Endometrium (tissue), 2 donors: ENCODE results near the gene NAV3.

Experiments used
- FAIRE-seq: peaks from 2 replicates; lab custom pipeline; 2012; peaks lifted over from hg19 to GRCh38; lab: Jason Lieb, UNC
- donor health status: control.
- donor health status: control.

NAV3 gene

DNA sequence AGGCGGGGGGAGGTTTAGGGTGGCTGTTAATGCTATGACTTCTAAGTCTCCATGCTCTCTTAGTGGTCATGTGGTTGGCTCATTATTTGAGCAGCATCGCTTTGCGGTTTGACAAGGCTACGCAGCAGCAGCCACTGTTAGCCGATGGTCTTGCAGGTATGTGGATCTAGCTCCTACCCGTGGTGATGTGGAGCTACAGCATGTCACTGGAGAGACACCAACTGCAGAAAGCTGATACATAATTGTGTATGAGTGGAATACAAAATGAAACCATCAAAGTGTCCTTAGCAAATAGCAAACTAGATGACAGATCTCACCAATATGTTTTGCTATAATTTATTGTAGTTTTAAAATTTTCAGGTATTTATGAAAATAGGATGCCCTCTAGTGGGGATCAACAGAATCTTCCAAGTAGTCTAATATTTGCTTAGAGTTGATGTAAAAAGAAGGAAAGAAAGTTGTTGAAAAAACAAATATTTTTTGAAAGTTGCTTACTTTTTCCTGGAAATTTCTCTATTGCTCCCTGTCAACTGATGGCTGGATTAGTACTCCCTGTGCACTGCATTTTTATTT is 94.9 kb downstream of the NAV3 start:
- peak; percentile 82 for FAIRE-seq

DNA sequence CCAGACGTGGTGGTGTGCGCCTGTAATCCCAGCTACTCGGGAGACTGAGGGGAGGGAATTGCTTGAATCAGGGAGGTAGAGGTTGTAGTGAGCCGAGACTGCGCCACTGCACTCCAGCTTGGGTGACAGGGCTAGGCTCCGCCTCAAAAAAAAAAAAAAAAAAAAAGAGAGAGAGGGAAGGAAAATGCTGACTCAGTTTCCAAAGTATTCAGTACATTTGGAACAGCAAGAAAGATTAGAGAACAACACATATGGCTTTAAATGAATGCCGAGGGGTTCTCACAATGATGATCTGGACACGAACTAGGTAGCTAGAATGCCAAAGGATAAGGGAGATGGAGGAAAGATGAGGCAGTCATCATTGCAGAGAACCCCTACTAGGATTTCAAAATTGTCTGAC is 97.4 kb downstream of the NAV3 start:
- no peak for FAIRE-seq

DNA sequence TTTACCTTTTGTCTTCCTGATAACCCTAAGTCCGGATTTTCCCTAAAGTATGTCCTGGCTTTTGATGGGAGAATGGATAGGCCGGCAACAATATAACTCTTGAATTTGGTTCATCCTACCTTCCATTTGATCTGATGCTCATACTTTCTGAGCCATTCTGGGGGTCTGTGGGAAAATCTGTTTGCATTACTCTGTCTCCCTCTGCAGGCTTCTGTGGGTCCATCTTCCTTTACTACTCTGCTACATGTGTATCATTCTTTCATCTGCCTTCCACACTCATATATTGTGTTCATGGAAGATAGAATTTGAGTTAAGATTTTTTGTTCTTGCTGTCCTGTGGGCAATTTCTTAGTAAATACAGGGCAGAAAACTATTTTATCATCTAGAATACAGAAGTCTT is 101.5 kb downstream of the NAV3 start:
- FAIRE-seq: no peak

DNA sequence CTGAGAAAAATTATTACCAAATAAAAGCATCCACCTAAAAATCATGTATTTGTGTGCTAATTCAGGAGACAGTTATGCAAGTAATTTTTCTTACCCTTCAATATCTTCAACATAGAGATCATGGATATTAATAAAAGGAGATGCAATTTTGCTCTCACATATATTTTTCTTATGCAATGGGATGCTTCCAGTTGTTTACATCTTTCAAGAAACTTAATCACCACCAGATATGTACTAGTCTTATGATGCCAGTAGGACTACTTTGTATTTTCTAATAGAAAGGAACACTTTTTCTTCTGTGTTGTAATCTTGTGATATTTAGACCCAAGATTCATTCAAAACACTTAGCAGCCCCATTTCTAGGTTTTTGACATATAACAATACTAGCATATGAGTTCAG is 107.6 kb downstream of the NAV3 start:
- FAIRE-seq: no peak

DNA sequence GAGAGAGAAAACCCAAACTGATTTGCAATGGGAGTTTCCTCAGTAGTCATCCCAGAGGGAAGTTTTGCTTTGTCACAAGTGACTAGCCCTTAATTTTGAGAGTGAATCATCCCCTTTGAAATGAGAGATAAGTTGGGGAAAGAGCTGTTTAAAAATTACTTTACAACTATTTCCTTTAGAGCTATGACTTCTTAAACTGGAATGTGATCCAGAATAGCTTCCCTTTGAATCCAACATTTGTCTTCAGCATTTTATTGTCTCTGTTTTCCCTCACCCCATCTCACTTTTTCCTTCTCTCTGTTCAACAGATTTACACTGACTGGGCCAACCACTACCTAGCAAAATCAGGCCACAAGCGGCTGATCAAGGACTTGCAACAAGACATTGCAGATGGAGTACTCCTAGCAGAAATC is 109.3 kb downstream of the NAV3 start:
- FAIRE-seq: peak; percentile 90

DNA sequence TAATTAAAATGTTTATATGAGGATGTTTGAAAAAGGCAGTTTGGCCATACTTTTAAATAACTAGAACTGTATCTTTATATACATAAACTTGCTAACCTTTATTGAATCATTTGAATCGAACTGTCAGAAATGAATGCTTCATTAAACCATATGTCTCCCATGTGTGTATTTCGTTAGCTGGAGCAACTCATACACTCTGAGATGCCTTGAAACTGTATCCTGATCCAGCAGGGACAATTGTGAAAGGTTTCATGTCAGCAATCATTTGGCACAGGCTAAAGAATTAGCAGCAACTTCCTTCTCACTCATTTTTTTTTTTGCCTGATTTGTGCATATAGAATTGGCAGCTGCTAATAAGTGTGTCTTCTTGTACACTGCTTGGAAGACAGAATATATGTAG is 109.9 kb downstream of the NAV3 start:
- no peak for FAIRE-seq

DNA sequence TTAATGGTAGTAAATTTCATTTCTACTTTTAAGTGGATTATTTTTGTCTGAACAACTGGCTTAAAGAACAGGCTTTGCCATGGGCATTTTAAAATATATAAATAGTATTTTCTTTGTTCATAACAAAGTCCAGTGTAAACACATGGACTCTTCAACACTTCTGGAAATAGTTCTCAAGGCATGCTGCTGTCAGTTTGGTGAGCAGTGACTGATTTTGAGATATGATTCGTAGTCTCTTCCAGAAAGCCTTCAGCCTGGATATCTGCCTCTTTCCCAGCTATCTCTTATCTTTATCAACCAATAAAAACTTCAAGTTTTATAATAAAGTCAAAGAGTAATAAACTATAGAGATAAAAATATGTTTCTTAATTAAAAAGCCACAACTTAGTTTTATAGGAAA is 110.7 kb downstream of the NAV3 start:
- FAIRE-seq: peak; percentile 77

DNA sequence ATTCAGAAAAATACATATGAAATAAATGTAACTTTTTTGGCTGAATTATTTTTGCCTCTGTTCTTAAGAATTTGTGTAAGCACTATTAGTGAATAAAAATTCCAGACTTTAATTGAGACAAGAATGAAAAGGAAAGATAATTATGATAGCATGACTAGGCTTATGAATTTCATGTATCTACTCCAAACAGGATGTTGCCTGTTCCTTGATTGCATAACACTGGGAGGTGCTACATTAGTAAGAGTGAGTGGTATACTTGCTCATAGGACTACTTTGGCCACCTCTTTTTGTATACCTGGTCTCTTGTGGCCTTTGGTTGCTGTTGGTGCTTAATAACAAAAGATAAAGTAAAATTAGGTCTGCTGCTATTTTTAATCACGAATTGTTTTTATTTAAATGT is 112.8 kb downstream of the NAV3 start:
- FAIRE-seq: peak; percentile 26

DNA sequence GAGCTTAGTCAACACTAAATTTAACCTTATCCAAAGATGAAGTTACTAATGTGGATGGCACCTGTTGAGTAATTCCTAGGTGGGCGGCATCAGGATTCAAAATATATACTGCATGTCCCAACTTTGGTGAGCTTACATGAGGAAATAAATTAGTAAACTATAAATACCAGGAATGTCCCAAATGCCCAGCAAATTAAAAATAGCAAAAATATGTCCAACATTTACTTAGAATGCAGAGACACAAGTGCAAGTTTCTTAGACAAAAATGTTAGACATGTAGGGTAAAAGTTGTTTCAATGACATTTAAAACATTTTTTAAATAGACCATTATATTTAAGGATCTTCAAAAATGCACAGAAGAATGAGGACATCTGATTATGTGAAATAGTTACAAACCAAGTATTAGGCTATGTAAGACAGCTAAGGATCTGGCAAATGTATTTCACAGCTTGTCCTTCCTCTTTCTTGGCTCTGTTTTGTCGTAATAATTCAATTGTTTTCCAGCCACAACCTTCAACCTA is 115.9 kb downstream of the NAV3 start:
- FAIRE-seq: no peak

DNA sequence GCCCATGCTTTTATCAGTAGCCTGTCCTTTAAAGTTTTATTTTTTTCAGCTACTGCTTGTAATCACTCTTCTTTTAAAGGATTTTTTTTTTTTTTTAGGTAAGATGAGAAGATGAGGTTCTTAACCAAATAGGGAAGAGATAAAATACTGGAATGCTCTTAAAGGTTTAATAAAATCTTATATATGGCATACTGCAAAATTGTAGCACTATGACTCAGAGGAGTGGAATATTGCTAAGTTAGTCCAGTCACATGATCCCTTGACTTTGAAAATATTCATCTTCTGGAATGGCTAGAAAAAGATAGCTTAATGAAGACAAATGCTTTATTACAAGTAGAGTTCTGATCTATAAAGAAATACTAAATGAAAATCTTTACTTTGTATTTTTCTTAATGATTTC is 116.6 kb downstream of the NAV3 start:
- peak; percentile 73 for FAIRE-seq

DNA sequence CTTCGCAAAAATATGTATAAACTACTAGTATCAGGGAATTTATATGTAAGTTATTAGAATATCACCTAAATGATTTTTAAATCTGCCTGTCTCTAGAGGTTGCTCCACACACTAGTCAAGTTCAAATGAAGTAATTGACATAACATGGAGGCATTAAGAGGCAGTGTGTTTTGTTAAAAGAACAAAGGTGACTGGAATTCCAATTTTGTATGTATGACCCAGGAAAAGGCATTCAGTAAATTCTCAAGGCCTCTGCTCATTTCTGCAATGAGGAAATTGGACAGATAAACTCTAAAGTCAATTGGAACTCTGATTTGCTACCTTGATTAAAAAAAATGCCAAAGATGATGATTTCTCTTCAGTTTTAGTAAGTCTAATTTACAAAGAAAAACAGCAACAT is 117.1 kb downstream of the NAV3 start:
- FAIRE-seq: no peak

DNA sequence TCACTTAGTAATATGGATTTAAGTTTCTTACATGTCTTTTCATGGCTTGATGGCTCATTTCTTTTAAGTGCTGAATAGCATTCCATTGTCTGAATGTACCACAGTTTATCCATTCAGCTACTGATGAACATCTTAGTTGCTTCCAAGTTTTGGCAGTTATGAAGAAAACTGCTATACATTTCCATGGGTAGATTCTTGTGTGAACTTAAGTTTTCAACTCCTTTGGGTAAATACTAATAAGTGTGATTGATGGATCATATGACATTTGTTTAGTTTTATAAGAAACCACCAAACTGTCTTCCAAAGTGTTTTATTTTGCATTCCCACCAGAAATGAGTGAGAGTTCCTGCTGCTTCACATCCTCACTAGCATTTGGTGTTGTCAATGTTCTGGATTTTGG is 119.2 kb downstream of the NAV3 start:
- no peak for FAIRE-seq

DNA sequence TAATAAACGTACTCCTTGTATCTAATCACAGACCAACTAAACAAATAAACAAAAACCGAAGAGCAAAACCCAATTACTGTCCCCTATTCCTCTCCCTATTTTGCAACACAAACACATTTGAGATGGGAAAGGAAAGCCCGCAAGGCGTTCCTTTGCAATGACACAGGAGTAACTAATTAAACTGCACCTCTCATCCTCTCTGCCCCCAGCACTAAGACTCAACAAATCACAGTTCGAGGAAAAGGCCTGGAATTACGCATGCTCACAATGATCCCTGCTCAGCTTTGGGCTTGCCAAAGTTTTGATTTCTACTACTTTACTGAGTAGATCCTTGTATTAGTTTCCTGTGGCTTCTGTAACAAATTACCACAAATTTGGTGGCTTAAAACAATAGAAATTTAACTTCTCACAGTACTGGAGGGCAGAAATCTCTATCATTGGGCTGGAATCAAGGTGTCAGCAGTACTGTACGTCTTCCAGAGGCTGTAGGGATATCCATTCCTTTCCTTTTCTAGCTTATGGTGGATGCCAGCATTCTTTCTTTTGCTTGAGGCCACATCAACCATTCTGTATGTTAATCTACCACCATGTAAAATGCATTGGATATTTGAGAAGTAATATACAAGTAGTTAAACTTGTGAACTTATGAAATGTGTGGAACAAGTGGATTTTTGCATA is 123.0 kb downstream of the NAV3 start:
- FAIRE-seq: no peak

DNA sequence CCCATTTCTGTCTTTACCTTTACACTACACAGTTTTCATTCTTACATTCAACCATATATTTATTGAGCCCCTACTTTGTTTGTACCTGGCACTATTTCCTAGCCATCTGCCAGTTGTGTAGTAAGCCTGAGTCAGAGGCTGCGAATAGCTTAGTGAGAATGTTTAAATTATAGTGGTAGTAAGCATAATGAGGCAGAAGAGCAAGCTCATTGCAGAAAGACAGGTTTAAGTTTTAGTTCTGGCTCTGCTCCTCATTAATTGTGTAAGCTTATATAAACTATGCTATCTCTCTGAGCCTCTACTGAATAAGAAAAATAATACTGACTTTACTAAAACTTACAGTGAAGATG is 123.5 kb downstream of the NAV3 start:
- FAIRE-seq: no peak

DNA sequence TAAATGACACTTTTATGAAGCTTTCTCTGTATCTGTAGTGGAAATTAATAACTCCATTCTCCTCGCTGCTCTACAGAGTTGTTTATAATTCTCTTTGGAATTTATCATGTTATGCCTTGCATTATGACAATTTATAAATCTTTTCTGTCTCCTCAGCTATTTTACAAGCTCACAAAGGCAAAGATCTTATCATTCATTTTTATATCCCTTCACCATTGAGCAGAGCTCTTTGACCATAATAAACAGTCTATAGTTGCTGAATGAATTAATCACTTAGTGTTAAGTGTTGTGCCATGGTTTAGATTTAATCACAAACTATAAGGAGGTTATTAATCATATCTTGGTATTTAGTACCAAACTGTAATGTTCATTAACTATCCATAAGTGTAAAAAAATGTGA is 126.4 kb downstream of the NAV3 start:
- FAIRE-seq: peak; percentile 67

DNA sequence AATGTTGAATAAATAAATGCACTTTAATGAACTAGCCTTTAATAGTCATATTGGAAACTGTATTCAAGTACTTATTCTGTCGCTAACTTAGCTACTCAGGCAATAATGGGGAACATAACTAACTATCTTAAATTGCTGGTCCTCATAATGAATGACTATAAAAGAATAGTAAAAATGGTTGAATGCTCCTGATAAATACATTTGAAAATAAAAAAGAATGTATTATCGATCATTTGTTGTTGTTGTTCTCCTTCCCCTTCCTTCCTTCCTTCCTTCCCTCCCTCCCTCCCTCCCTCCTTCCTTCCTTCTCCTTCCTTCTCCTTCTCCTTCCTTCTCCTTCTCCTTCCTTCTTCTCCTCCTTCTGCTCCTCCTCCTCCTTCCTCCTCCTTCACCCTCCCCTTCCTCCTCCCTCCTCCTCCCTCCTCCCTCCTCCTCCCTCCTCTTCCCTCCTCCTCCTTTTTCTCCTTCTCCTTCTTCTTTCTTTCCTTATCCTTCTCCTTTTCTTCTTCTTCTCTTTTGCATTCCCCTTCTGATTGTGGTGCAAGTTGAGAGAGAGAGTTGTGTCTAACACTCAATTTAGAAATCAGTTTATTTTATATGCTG is 133.0 kb downstream of the NAV3 start:
- no peak for FAIRE-seq

DNA sequence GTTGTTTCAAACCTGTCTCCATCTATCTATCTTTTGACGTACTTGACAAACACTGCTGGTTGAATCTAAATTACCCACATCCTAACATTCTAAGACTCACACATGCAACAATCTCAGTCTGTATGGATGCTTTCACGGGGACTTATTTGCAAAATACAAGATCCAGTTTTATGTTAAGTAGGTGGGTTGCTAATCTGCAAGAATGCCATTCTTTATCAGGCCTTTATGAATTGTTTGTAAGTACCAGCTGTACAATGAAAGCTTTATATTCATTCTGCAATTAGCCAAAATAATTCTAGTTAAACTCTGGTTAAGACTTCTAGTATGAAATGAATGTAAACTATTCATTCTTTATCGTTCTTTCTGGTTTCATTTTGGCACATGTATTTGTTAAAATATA is 135.1 kb downstream of the NAV3 start:
- FAIRE-seq: peak; percentile 8

DNA sequence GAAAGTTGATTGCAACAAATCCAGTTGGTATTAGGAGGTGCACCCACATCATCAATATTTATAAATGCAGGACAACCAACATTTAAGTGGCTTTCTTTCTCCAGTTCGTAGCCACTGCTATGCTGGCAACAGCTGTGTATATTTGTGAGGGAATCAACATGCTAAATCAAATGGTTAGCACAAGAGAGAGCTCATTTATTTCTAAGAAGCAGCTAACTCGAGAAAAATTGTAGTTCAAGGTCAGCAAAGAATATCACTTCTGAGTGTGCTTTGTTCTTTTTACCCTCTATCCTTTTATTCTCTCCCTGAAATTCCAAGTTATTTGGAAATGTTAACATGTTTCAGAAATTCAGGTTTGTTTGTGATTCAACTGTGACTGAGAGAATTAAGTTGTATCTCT is 137.3 kb downstream of the NAV3 start:
- FAIRE-seq: no peak

DNA sequence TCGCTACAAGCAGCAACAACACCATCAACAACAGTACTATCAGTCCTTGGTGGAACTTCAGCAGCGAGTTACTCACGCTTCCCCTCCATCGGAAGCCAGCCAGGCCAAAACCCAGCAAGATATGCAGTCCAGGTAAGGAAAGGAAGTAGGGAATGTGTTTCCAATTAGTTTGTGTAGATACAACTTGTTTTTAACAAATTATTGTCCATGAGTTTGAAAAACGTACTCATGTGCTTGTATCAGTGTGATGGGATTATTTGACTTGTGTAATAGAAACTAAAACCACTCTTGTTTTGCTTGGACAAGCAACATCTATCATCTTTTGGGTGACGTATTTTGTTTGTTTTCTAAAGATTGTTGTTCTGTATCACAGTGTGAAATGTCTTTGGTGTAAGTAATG is 137.9 kb downstream of the NAV3 start:
- FAIRE-seq: no peak

DNA sequence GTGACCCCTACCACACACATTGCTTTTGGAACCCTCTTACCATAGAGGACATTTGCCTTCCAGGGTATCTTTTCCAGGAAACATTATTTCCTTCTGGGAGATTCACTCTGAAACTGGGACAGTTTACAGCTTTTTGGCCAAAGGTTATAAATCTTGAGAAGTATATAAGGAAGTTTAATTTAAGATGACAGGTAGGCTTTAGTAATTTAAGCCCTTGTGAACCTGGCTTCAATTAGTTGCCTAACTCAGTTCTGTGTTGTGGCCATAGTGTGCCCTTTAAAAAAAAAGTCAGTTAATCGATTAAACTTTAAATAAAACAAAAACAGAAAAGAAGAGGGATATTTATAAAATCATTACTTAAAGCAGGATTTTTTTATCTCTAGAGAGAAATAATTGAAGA is 142.9 kb downstream of the NAV3 start:
- peak; percentile 86 for FAIRE-seq

DNA sequence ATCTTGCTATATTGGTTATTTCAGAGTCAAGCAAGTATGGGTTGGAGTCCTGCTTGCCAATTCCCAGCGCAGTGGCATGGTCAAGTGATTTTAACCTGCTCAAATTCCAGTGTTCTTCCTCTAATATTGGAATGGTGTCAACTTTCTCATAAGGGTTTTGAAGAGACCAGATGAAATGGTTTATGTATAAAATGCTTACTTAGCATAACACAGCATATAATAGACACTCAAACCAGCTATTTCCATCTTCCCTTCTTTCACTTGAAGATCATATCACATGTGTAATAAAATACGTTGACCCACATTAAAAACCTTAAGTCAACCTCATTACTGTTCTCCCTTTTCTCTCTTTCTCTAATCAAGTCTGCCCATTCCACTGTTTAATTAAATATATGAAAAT is 144.0 kb downstream of the NAV3 start:
- no peak for FAIRE-seq

DNA sequence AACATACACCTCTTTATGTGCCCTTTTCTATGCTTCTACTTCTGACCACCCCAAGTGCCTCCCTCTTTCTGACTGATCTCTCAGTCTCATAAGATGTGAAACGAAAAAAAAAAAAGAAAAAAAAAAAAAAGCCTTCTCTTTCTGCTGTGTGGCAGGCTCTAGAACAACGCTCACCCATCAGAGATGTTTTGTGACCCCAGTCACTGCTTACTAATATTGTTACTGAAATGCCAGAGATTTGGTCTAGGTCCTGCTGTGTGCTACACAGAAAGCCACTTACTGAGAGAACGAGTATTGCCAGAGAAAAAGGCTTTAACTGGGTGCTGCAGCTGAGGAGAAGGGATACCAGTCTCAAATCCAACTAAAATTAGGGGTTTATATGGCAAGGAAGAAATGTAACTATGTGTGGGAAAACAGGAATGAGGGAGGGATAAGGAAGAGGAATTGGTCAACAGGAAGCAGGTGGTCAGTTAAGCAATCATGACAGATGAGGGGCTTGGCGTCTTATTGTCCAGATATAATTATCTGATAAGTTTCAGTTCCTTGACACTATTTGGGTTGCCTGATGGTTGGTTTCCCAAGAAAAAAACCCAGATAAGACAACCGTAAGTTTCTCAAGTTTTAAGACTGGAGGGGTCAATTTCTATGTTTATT is 149.0 kb downstream of the NAV3 start:
- no peak for FAIRE-seq

DNA sequence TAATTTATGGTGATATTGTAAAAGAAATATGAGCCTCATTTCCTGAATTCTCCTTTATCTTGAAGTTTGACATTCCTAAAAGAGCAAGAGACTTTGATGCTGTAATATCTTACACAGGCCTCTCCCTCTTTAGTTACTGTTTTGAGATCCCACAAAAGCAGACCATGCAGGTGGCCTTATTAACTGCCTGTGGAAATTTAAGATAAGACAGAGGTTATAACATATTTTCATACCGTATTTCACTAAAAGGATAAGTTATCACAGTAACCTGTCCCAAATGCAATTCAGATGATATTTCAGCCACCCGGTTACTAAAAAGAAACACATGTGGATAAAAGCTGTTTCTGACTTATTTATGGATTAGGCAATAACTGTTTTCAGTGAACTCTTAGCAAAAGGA is 150.1 kb downstream of the NAV3 start:
- peak; percentile 96 for FAIRE-seq
